HepG2 (cell line): ENCODE measurements around the gene ARVCF. TPM values are rescaled to one million over a fixed set of nuclear protein-coding genes. Genes with fewer than 3 reads are reported as not detected.

Experiments
- ATF3 ChIP-seq: sonication (generic); formaldehyde crosslinking; IDR thresholded peaks from 2 replicates; pipeline ENCODE4 v1.4.0; 2020; ENCODE audit warnings: missing genetic modification reagents
- EP300 ChIP-seq, 3 experiments: sonication (generic) in 1 of 3; formaldehyde crosslinking in 1 of 3; IDR thresholded peaks; 2 replicates each; pipeline versions ENCODE4 v1.5.1 to v1.6.1; 2011 to 2020; ENCODE audit warnings: low read depth in 2 of 3, low read length in 2 of 3, borderline replicate concordance in 1 of 3, improper control_type of control experiment in 1 of 3, mild to moderate bottlenecking in 1 of 3, missing genetic modification reagents in 1 of 3, moderate library complexity in 1 of 3
- HIC2 ChIP-seq: sonication (generic); formaldehyde crosslinking; IDR thresholded peaks from 2 replicates; pipeline ENCODE4 v1.9.0; 2022; ENCODE audit warnings: low read depth, missing genetic modification reagents
- HINFP ChIP-seq: sonication (generic); formaldehyde crosslinking; IDR thresholded peaks from 2 replicates; pipeline ENCODE4 v1.4.0; 2020; ENCODE audit warnings: low read depth, mild to moderate bottlenecking, missing genetic modification reagents
- IKZF5 ChIP-seq: IDR thresholded peaks from 2 replicates; pipeline ENCODE4 v1.6.1; 2018; ENCODE audit warnings: missing genetic modification reagents, mild to moderate bottlenecking, missing compliant biosample characterization
- KLF9 ChIP-seq: IDR thresholded peaks from 2 replicates; pipeline ENCODE4 v1.6.1; 2016; ENCODE audit warnings: low read depth
- MXI1 ChIP-seq: IDR thresholded peaks from 3 replicates; pipeline ENCODE4 v1.6.1; 2012; ENCODE audit warnings: low read depth, low read length, inconsistent platforms, borderline replicate concordance
- PHF5A ChIP-seq: IDR thresholded peaks from one replicate; pipeline ENCODE4 v1.6.1; 2018; ENCODE audit warnings: low read depth, missing genetic modification reagents; ENCODE audit not compliant: unreplicated experiment
- PPARG ChIP-seq: conservative IDR thresholded peaks from 2 replicates; pipeline ENCODE4 v1.6.1; 2016; ENCODE audit warnings: missing biosample characterization, missing genetic modification reagents
- RXRA ChIP-seq: sonication (generic); formaldehyde crosslinking; IDR thresholded peaks from 2 replicates; pipeline ENCODE4 v1.5.1; 2020; ENCODE audit warnings: missing genetic modification reagents
- SIX1 ChIP-seq: sonication (generic); formaldehyde crosslinking; IDR thresholded peaks from 2 replicates; pipeline ENCODE4 v1.4.0; 2020; ENCODE audit warnings: missing genetic modification reagents, borderline replicate concordance
- SRY ChIP-seq: sonication (generic); formaldehyde crosslinking; IDR thresholded peaks from 2 replicates; pipeline ENCODE4 v1.8.0; 2022; ENCODE audit warnings: mild to moderate bottlenecking, missing genetic modification reagents
- TBP ChIP-seq: sonication (generic); formaldehyde crosslinking; IDR thresholded peaks from 2 replicates; pipeline ENCODE4 v1.5.0; 2020; ENCODE audit warnings: missing genetic modification reagents
- TEAD3 ChIP-seq: optimal IDR thresholded peaks from 2 replicates; pipeline ENCODE3; 2016; ENCODE audit warnings: borderline replicate concordance
- TRAFD1 ChIP-seq: sonication (generic); formaldehyde crosslinking; IDR thresholded peaks from 2 replicates; pipeline ENCODE4 v1.5.1; 2020; ENCODE audit warnings: missing genetic modification reagents, mild to moderate bottlenecking, borderline replicate concordance
- ZBTB33 ChIP-seq: sonication (generic); formaldehyde crosslinking; IDR thresholded peaks from 2 replicates; pipeline ENCODE4 v1.4.0; 2020; ENCODE audit warnings: missing genetic modification reagents
- ZNF652 ChIP-seq: IDR thresholded peaks from 2 replicates; pipeline ENCODE4 v1.6.1; 2016; ENCODE audit warnings: low read depth, borderline replicate concordance
- polyA plus RNA-seq, 8 experiments: library from polyadenylated mRNA; depleted of rRNA in 3 of 8; stranded (reverse) in 7 of 8; unstranded in 1 of 8; fragments of >200 nt; fragmentation: Illumina TruSeq in 4 of 8; extraction: Trizol in 4 of 8; gene quantifications; 2 replicates each; pipeline versions ENCODE4 v1.2.1 to v1.2.3, GENCODE V29; 2011 to 2016; ENCODE audit warnings: low read depth in 4 of 8, missing spikeins in 1 of 8, mixed read lengths in 1 of 8; ENCODE audit not compliant: insufficient read depth in 1 of 8
- total RNA-seq, 5 experiments: library from RNA; depleted of rRNA; stranded (reverse); fragments of >200 nt; fragmentation: Illumina TruSeq; extraction: Trizol; gene quantifications; 2 replicates each; pipeline ENCODE4 v1.2.3, GENCODE V29; 2016; ENCODE audit warnings: low read depth in 1 of 5

ARVCF gene
- total and polyA plus RNA-seq, 2 of the 13 experiments (the other 11 are each of a cell fraction or from before 2014, with no cell fraction given), result 16.4 to 17.7 TPM

GRCh38 chr22:19962909-19963806 is 53.5 kb downstream of the ARVCF start (continued):
- TF ChIP-seq ZNF652 (0 out of 2 replicates have a peak, but pooled peaks have one; percentile 31), ATF3 (CRISPR knock-in tag) (peak; percentile 59; the same call in 1 of the 2 replicates), HIC2 (CRISPR knock-in tag) (0 out of 2 replicates have a peak, but pooled peaks have one; percentile 24), KLF9 (peak; percentile 48; the same call in 1 of the 2 replicates), RXRA (peak; percentile 81), SRY (CRISPR knock-in tag) (peak; percentile 15; the same call in 1 of the 2 replicates), HINFP (CRISPR knock-in tag) (peak; percentile 21; the same call in 1 of the 2 replicates), ZBTB33 (peak; percentile 43; the same call in 1 of the 2 replicates), SIX1 (CRISPR knock-in tag) (no peak), TEAD3 (CRISPR knock-in tag) (no peak), PHF5A (peak; percentile 39), IKZF5 (CRISPR knock-in tag) (peak; percentile 58; the same call in 1 of the 2 replicates), TBP (no peak), TRAFD1 (CRISPR knock-in tag) (no peak), MXI1 (peak; percentile 74; the same call in 1 of the 3 replicates), PPARG (peak; percentile 67; the same call in 1 of the 2 replicates), EP300 (IDR thresholded peaks at IDR 0.05; ENCODE audit: low read depth in 2 of 2, low read length in 2 of 2) (peak; percentile 52 to 66; a peak in 2 of 4 replicates), EP300 (CRISPR knock-in tag; IDR thresholded peaks at IDR 0.05; ENCODE audit: borderline replicate concordance) (peak; percentile 66)
